GM15510 (cell line): ENCODE results near the gene PRMT1.

Experiments used
- POLR2A ChIP-seq: IDR thresholded peaks from 3 replicates; pipeline ENCODE4 v1.6.1; 2011; ENCODE audit warnings: borderline replicate concordance; ENCODE audit not compliant: insufficient read length; ENCODE audit errors: extremely low read depth

Gene PRMT1

DNA sequence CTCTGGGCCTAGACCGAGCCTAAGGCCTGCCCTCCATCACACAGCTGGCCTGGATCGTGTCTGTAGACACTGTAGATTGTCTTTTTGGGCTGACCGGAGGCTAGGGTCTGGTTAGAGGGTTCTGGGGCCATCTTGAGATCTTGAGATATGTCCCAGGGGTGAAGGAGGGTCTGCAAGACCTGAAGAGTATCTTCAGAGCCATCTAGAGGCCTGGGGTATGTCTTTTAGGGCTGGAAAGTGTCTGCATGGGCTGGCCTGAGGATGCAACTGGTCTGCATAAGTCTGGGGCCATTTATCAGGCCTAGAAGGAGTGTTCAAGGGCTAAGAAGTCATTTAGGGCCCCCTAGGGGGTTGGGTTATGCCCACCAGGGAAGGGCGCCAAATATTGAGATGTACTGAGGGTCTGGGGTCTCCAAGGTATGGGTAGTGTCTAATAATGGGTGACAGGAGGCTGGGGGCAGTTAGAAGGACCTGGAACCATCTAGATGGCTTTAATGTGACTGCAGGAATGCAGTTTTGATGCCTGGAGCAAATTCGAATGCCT is 34.5 kb upstream of the PRMT1 start:
- no peak for TF ChIP-seq POLR2A

DNA sequence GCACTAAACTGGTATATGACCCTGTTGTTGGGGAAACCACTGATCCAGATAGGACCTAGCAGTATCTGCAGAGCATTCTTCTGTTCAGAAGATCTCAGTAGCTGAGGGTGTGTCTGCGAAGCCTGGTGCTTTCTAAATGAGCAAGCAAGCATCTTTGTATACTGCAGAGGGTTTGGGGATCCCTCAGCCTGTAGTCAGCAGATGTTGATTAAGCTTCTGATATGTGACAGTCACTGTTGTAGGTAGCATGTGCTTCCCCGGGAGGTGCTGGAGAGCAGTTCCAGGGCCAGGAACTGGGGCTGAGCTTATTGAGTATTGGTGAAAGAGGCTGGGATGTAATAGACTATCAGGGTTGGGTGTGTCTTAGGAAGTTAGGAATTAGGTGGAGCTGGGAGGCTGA is 33.6 kb upstream of the PRMT1 start:
- TF ChIP-seq POLR2A: no peak

DNA sequence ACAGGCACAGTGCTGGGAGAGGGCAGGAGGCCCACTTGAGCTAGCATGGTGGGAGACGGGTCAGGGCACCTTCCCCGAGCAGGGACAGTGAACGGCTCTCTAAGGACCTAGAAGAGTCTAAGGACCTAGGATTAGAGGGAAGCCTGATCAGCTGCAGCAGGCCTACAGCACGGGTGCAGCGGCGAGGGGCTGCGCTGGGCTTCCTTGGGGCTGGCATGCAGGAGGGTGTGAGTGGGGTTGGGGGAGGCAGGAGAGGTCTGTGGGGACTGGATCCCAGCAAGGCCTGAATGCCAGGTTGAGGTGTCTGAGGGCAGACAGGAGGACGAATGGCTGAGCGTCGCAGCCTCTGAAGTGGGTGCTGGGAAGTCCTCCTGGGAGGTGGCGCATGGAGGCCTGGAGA is 31.5 kb upstream of the PRMT1 start:
- no peak for TF ChIP-seq POLR2A

DNA sequence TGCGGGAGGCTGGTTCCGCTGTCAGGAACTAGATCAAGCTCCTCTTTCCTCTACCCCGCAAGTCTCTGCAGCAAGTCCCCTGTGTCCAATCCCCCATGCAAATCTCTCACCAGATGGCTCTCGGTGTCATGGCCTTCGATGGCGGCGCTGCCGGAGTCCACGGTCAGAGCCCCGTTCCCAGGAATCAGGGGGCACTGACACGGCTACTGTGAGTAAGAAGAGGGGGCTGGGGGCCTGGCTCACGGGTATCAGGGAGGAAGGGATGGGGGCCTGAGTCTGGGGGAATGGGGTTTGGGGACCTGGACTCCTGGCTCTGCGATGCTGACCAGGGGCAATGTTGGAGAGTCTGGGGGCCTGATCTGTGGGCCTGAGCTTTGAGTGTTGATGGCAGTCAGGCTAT is 31.1 kb upstream of the PRMT1 start:
- no peak for TF ChIP-seq POLR2A

DNA sequence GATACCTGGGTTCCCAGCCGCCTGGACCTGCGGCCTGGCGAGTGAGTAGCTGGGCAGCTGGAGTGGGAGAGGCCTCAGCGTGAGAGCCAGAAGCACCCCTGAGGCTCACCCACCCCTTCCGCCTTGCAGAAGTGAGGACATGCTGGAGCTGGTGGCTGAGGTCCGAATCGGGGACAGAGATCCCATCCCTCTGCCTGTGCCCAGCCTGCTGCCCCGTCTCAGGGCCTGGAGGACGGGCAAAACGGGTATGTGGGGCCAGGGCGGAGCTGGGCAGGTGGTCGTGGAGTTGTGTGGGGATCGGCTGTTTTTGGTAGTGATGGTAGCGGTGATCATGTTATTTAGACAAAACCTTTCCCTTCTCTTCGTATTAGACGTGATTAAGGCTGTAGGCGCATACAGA is 30.5 kb upstream of the PRMT1 start:
- TF ChIP-seq POLR2A: no peak

DNA sequence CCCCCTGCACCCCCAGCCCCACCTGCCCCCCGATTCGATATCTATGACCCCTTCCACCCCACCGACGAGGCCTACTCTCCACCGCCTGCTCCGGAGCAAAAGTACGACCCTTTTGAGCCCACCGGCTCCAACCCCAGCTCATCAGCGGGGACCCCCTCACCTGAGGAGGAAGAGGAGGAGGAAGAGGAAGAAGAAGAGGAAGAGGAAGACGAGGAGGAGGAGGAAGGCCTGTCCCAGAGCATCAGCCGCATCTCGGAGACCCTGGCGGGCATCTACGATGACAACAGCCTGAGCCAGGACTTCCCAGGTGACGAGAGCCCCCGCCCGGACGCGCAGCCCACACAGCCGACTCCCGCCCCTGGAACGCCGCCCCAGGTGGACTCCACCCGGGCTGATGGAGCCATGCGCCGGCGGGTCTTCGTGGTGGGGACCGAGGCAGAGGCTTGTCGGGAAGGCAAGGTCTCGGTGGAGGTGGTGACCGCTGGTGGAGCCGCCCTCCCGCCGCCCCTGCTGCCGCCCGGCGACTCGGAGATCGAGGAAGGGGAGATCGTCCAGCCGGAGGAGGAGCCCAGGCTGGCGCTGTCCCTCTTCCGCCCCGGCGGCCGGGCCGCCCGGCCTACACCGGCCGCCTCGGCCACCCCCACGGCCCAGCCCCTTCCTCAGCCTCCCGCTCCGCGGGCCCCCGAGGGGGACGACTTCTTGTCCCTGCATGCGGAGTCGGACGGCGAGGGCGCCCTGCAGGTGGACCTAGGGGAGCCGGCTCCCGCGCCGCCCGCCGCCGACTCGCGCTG is 25.8 kb upstream of the PRMT1 start:
- no peak for TF ChIP-seq POLR2A

DNA sequence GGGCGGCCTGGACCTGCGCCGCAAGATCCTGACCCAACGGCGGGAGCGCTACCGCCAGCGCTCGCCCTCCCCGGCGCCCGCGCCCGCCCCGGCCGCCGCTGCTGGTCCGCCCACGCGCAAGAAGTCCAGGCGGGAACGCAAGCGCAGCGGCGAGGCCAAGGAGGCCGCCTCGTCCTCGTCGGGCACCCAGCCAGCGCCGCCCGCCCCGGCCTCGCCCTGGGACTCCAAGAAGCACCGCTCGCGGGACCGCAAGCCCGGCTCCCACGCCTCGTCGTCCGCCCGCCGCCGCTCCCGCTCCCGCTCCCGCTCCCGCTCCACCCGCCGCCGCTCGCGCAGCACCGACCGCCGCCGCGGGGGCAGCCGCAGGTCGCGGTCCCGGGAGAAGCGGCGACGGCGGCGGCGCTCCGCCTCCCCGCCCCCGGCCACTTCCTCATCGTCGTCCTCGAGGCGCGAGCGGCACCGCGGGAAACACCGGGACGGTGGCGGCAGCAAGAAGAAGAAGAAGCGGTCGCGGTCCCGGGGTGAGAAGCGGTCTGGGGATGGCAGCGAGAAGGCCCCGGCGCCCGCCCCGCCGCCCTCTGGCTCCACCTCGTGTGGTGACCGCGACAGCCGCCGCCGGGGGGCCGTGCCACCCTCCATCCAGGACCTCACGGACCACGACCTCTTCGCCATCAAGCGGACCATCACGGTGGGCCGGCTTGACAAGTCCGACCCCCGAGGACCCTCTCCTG is 25.1 kb upstream of the PRMT1 start:
- TF ChIP-seq POLR2A: no peak

DNA sequence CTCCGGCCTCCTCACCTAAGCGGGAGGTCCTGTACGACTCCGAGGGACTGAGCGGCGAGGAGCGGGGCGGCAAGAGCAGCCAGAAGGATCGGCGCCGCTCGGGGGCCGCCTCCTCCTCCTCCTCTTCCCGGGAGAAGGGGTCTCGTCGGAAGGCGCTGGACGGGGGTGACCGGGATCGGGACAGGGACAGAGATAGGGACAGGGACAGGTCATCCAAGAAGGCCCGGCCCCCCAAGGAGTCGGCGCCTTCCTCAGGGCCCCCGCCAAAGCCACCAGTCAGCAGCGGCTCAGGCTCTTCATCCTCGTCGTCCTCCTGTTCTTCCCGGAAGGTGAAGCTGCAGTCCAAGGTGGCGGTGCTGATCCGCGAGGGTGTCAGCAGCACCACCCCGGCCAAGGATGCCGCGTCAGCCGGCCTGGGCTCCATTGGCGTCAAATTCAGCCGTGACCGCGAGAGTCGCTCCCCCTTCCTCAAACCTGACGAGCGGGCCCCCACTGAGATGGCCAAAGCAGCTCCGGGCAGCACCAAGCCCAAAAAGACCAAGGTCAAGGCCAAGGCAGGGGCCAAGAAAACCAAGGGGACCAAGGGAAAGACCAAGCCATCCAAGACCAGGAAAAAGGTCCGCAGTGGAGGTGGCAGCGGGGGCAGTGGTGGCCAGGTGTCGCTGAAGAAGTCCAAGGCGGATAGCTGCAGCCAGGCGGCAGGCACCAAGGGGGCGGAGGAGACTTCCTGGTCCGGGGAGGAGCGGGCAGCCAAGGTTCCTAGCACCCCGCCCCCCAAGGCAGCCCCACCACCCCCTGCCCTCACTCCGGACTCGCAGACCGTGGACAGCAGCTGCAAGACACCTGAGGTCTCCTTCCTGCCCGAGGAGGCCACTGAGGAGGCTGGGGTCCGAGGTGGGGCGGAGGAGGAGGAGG is 24.3 kb upstream of the PRMT1 start:
- no peak for TF ChIP-seq POLR2A

DNA sequence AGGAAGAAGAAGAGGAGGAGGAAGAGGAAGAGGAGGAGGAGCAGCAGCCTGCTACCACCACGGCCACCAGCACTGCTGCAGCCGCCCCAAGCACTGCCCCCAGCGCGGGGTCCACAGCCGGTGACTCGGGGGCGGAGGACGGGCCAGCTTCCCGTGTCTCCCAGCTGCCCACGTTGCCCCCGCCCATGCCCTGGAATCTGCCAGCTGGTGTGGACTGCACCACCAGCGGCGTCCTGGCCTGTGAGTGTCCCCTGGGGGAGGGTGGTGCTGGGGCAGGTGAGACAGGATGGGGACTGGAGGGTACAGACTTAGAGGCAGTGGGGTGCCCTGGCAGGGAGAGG is 23.6 kb upstream of the PRMT1 start:
- no peak for TF ChIP-seq POLR2A

DNA sequence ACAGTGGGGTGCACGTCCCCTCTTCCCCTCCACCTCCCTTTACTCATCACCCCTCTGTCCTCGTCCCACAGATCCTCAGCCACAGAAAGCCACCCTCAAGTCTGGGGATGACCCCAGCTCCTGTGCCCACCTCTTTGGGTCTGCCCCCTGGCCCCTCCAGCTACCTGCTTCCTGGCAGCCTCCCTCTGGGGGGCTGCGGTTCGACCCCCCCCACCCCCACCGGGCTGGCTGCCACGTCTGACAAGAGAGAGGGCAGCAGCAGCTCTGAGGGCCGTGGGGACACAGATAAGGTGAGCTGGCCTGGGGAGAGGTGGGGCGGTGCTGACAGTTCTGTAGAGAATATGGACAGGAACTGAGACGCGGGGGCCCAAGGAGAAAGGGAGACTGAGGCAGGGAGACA is 22.5 kb upstream of the PRMT1 start:
- no peak for TF ChIP-seq POLR2A

DNA sequence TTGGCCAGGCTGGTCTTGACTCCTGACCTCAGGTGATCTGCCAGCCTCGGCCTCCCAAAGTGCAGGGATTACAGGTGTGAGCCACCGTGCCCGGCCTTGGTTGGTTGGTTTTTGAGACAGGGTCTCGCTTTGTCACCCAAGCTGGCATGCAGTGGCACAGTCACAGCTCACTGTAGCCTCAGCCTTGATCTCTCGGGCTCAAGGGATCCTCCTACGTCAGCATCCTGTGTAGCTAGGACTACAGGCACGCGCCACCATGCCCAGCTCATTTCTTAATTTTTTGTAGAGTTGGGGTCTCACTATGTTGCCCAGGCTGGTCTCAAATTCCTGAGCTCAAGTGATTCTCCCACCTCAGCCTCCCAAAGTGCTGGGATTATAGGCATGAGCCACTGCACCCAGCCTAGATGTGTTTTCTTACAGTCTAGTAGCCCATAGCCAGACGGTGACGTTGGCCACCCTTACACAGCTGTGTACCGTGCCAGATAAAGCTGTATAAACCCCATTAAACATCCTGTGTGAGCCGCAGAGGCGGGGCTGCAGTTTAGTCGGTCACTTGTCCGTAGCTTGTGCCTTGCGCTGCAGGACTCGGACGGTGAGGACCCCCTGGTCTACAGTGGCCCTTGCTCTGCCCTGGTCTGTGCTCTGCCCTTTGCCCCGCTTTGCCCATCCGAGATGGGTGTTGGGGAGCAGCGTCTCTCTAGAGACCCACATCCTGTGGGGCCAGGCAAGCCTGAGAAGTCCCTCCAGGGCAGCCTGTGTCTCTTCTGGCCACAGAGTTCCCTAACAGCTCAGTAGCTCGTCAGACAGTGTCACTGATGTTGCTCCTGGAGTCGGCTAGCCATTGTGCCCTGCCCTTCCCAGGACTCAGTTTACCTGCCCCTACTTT is 21.3 kb upstream of the PRMT1 start:
- no peak for TF ChIP-seq POLR2A

DNA sequence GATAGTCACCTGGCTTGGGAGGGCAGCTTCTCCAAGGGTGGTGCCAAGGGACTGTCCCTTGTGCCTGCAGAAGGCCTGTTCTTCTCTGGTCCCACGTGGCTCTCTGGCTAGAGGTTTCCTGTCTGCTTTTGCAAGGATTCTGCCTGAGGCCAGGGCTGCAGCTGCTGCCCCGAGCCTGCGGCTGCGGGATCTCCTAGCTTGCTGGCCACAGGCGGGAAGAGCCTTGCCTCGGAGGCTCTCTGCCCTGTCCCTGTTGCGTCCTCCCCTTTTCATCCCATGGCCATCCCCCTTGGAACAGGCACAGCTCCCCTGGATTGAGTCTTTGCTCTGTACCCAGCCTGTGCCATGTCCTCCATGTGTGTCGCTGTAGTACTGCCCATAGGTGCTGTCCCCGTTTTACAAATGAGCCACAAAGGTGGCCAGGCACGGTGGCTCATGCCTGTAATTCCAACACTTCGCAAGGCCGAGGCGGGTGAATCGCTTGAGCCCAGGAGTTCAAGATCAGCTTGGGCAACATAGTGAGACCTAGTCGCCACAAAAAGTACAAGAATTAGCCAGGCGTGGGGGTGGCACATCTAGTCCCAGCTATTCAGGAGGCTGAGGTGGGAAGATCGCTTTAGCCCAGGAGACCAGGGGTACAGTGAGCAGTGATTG is 20.5 kb upstream of the PRMT1 start:
- TF ChIP-seq POLR2A: no peak

DNA sequence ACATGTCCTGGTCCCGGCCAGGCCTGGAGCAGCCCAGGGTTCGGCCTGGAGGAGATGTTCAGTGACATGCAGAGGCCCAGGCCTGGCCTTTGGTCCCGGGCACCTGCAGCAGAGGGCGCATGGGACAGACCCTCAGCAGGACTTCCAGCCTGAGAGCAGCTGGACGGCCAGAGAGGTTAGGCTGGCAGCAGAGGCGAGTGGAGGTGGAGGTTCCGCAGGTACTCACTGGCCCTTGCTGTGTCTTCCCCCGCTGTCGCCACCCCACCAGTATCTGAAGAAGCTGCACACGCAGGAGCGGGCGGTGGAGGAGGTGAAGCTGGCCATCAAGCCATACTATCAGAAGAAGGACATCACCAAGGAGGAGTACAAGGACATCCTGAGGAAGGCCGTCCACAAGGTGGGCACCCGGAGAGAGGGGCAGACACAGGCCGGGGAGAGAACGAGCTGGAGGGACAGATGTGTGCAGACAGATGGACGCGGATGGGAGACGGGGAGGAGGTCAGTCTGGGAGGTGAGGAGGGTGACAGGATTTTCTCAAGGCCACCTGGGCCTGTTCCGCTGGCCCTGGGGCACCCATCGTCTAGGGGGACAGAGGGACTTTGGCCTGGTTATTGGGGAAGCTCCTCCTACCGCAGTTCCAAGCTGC is 19.5 kb upstream of the PRMT1 start:
- TF ChIP-seq POLR2A: no peak

DNA sequence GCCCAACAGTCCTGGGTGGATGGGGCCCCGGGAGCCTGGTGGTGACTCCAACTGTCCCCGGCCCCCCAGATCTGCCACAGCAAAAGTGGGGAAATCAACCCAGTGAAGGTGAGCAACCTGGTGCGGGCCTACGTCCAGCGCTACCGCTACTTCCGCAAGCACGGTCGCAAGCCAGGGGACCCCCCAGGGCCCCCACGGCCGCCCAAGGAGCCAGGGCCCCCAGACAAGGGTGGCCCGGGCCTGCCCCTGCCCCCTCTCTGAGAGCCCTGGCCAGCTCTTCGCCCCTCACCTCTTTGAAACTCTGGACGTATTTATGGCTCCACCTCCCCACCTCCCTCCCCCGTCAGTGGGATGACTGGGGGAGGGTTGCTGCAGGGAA is 18.9 kb upstream of the PRMT1 start:
- no peak for TF ChIP-seq POLR2A
